ENCODE measurements around the gene NEURL2.

DNA sequence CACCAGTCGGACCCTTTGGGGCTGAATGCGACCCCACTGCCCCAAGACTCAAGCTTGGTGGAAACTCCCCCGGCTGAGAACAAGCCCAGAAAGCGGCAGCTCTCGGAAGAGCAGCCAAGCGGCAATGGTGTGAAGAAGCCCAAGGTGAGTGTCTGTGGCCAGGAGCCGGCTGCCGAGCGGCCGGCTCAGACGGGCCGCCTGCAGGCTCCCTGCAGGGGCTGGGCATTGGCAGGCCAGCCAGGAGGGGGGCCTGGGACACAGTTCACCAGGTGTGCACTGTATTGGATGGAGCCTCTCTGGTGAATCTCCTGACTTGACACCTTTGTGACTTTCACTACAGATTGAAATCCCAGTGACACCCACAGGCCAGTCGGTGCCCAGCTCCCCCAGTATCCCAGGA lies 49.5 kb upstream of the NEURL2 start:
- TF ChIP-seq, protein P1, sequence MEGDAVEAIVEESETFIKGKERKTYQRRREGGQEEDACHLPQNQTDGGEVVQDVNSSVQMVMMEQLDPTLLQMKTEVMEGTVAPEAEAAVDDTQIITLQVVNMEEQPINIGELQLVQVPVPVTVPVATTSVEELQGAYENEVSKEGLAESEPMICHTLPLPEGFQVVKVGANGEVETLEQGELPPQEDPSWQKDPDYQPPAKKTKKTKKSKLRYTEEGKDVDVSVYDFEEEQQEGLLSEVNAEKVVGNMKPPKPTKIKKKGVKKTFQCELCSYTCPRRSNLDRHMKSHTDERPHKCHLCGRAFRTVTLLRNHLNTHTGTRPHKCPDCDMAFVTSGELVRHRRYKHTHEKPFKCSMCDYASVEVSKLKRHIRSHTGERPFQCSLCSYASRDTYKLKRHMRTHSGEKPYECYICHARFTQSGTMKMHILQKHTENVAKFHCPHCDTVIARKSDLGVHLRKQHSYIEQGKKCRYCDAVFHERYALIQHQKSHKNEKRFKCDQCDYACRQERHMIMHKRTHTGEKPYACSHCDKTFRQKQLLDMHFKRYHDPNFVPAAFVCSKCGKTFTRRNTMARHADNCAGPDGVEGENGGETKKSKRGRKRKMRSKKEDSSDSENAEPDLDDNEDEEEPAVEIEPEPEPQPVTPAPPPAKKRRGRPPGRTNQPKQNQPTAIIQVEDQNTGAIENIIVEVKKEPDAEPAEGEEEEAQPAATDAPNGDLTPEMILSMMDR (conservative IDR thresholded peaks at IDR 0.05; ENCODE audit: low read depth, low read length): no peak
- no peak for TF ChIP-seq EZH2 (IDR thresholded peaks at IDR 0.05; ENCODE audit: borderline replicate concordance, low read depth, low read length, poor library complexity, severe bottlenecking)

Measured in A673 (cell line).